NCI-H1105 treated with DMSO at 0.1 percent for 48 hours (cell line): ENCODE measurements around the gene WDR49.

Experiments
- DNase-seq: peaks from one replicate; lab custom pipeline; 2025; lab: John Stamatoyannopoulos, UW

The WDR49 gene

GRCh38 chr3:167653760-167654159 lies at the start of gene WDR49:
Gene WDR49 (minus strand): TSS chr3:167653942. CDS start chr3:167653425, 517 bp downstream.
- DNase-seq, result peak; percentile 25

- DNase-seq, result no peak
Measured at GRCh38 chr3:167700926-167701325, 47.2 kb upstream of the WDR49 start.

DNA sequence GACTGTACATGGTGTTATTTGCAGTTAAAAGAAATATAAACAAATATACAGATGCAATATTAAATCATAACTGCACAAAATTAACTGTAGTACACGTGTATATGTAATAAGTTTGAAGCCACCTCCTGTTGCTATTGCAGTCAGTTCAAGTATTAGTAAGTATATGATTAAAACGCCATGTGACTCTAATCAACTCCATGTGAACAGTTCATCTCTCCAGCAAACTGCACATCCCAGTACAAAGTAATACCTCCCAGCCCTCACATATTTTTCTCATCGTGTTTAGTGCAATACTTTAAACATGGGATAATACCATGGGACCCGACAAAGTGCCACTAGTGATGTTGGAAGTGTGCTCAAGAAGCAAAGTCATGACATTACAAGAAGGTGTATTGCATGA lies 46.3 kb upstream of the WDR49 start:
- no peak for DNase-seq

DNA sequence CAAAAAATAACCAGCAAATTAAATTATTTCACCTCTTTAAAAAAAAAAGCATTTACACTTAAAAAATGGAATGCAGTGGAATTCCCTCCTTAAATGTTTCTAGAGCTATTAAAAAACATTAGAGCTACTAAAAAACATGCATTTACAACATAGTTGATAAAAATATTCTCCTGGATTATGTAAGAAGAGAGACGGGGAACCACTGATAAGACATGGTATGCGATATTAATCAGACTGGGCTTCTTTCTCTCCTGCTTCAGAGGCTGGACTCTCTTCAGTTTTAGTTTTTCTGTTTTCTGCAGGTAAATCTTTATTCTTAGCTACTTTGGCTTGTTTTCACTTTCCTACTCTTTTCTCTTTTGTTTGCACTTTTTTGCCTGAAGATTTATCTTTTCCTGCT lies 40.4 kb upstream of the WDR49 start:
- DNase-seq, result no peak

GRCh38 chr3:167691366-167691765 lies 37.6 kb upstream of the WDR49 start:
- no peak for DNase-seq

GRCh38 chr3:167684388-167684993 lies 30.7 kb upstream of the WDR49 start:
- peak; percentile 79 for DNase-seq

GRCh38 chr3:167679526-167679925 lies 25.8 kb upstream of the WDR49 start:
- no peak for DNase-seq

DNA sequence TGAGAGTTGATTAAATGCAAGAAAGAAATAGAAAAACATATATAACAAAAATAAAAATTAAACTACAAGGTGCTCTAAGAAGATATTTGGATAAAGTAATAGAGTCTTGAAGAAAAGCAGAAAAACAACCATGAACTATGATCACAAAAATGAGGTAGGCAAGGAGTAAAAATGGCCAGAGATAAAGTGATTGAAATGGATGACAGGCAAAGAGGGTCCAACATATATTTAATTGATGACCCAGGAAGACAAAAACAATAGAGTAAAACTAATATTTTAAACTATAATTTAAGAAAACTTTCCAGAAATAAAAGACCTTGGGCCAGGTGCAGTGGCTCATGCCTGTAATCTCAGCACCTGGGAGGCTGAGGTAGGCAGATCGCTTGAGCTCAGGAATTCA lies 22.1 kb upstream of the WDR49 start:
- DNase-seq, result no peak

- no peak for DNase-seq
Measured at GRCh38 chr3:167673221-167673620, 19.5 kb upstream of the WDR49 start.

GRCh38 chr3:167671878-167672427 lies 18.2 kb upstream of the WDR49 start:
- no peak for DNase-seq

DNA sequence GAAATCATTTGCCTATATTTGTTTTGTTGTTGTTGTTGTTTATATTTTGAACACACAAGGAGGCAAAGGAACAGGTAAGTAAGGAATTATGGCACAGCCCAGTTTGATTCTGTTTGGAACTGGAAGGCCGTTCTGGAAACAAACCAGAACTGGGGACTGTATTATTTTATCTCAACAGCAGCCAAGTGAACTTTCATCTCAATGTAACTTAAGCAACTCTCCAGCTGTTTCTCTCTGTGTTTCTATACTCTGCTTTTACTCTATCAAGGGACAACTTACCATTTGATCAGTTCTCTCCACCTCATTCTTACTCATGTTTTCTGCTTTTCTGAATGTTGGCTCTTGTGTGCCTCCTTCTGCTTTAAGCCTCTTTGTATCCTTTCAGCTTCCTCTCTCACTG lies 16.0 kb upstream of the WDR49 start:
- DNase-seq, result no peak

DNA sequence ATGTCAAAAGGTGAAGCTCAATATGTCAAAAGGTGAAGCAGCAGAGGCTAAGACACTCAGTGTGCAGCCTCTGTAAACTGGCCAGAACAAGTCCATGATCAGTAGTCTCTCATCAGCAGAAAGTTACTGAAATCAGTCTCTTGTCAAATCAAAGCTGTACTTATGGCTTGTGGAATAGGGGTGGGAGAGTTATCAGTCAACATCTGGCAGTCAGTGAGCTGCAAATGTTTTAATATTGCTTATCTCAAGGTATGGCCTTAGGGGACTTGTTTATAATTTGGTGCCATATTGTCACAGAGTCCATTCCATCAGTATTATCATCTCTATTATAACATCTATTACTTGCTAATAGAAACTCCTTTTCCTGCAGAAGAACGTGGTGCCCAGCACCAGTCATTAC lies 14.9 kb upstream of the WDR49 start:
- DNase-seq, result no peak

DNA sequence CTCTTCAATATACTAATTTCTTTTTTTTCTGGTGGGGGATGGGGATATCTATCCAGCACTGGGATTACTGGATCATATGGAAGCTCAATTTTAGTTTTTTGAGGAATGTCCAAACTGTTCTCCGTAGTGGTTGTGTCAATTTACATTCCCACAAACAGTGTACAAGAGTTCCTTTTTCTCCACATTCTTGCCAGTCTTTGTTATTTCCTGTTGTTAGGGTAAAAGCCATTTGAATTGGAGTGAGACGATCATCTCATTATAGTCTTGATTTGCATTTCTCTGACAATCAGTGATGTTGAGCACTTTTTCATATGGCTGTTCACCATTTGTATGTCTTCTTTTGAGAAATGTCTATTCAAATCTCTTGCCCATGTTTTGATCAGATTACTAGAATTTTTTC lies 12.8 kb upstream of the WDR49 start:
- DNase-seq, result no peak

DNA sequence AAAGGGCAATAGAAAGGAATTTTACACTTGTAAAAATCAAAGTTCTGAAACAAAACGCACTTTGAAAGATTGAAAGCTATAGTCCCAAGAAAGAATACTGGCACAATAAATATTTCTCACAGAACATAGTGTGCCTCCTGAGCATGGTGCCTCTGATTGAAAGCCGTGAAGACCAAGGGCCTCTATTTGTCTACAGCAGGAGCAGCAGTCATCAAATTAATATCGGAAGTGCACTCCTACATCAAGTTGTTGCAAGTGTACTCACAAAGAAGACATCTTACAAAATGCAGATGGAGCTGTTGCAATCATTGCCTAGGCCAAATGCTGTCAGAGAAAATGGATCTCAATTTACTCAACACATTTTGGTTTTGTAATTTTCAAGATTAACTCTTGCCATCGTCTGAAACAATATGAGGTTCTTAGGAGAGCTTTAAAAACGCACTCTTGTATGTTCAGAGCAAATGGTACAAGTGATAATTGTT lies 9.2 kb upstream of the WDR49 start:
- no peak for DNase-seq

GRCh38 chr3:167657684-167658225 lies 4.0 kb upstream of the WDR49 start:
- DNase-seq, result no peak

- no peak for DNase-seq
Measured at GRCh38 chr3:167656821-167657220, 3.1 kb upstream of the WDR49 start.

- DNase-seq, result no peak
Measured at GRCh38 chr3:167653155-167653554, 587 bp downstream of the WDR49 start.

GRCh38 chr3:167651826-167652225 lies 1.9 kb downstream of the WDR49 start:
- DNase-seq, result no peak

- no peak for DNase-seq
Measured at GRCh38 chr3:167650459-167650858, 3.3 kb downstream of the WDR49 start.

DNA sequence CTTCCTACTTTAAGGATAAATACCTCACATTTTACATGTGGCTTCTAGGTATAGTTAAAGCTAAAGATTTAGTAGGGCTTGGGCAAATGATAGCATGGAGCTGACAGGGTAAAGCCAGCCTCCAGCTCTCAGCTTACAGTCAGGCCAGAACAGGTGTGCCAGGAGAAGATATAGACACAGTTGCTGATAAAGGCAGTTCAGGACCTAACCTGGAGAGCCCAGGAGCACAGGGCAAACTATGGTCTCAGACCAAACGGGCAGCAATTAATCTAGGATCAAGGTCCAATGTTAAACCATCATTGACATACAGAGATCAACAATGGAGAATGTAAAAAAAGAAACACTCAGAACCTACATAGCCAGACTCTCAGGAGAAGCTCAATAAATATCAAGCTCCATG lies 4.0 kb downstream of the WDR49 start:
- DNase-seq, result no peak

- no peak for DNase-seq
Measured at GRCh38 chr3:167644611-167645010, 9.1 kb downstream of the WDR49 start.

GRCh38 chr3:167631471-167631870 lies 22.3 kb downstream of the WDR49 start:
- DNase-seq, result no peak

DNA sequence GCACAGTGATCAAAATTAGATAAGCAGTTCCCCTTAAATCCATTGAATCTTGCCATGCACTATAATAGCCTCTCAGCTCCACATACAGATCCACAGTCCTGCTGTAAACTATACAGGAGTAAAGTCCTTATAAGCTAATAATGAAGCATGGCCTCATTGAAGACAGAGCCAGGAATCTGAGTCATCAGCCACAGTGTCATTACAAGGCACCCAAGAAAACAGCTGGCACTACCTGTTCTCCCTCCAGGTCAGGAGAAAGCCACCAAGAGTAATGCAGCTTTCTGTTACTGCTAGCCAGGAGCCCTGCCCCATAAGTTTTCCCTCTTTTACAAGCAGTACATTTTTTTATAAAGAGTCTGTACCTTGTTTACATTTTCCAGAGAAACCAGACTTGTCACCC lies 27.3 kb downstream of the WDR49 start:
- no peak for DNase-seq

DNA sequence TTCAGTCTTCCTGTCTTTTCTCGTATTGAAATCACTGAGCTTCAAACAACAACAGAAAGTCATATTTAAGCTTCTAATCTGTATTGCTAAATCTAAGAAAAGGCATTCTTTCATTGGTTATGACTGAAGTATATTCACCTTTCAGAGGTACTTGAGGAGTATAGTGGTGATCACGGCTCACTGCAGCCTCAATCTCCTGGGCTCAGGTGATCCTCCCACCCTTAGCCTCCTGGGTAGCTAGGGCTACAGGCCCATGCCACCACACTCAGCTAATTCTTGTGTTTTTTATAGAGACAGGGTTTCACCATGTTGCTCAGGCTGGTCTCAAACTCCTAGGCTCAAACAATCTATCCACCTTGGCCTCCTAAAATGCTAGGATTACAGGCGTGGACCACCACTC lies 38.7 kb downstream of the WDR49 start:
- no peak for DNase-seq
